WTC11 (cell line): ENCODE results near the gene MREG.

Source experiments
- TF ChIP-seq, protein P1 (sequence below): fragments of 200-600 bp; IDR thresholded peaks from 2 replicates; pipeline ENCODE4 v1.8.0; 2022; ENCODE audit warnings: antibody characterized with exemption
- TF ChIP-seq, protein P2 (sequence below): sonication (generic); formaldehyde crosslinking; IDR thresholded peaks from 2 replicates; pipeline ENCODE4 v1.8.1; 2023; ENCODE audit warnings: mild to moderate bottlenecking, missing genetic modification reagents, borderline replicate concordance

DNA sequence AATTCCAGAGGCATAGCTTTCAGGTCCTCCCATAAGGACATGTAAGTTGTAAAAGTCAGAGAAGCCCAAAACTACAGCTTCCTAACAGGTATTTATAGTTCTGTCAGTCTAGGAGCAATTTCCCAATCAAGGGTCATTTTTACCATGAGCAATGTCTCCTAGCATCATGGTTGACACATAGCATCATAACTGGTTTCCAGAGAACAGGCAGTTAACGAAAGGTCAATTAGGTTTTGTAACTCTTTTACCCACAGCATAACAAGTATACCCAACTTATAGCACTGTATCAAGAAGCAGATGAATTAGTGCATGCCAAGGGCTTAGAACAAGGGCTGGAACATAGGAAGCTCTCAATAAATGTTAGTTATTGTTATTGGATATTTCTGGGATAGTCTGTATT is 110.1 kb downstream of the MREG start:
- TF ChIP-seq, protein P1, sequence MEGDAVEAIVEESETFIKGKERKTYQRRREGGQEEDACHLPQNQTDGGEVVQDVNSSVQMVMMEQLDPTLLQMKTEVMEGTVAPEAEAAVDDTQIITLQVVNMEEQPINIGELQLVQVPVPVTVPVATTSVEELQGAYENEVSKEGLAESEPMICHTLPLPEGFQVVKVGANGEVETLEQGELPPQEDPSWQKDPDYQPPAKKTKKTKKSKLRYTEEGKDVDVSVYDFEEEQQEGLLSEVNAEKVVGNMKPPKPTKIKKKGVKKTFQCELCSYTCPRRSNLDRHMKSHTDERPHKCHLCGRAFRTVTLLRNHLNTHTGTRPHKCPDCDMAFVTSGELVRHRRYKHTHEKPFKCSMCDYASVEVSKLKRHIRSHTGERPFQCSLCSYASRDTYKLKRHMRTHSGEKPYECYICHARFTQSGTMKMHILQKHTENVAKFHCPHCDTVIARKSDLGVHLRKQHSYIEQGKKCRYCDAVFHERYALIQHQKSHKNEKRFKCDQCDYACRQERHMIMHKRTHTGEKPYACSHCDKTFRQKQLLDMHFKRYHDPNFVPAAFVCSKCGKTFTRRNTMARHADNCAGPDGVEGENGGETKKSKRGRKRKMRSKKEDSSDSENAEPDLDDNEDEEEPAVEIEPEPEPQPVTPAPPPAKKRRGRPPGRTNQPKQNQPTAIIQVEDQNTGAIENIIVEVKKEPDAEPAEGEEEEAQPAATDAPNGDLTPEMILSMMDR: no peak
- TF ChIP-seq, protein P2, sequence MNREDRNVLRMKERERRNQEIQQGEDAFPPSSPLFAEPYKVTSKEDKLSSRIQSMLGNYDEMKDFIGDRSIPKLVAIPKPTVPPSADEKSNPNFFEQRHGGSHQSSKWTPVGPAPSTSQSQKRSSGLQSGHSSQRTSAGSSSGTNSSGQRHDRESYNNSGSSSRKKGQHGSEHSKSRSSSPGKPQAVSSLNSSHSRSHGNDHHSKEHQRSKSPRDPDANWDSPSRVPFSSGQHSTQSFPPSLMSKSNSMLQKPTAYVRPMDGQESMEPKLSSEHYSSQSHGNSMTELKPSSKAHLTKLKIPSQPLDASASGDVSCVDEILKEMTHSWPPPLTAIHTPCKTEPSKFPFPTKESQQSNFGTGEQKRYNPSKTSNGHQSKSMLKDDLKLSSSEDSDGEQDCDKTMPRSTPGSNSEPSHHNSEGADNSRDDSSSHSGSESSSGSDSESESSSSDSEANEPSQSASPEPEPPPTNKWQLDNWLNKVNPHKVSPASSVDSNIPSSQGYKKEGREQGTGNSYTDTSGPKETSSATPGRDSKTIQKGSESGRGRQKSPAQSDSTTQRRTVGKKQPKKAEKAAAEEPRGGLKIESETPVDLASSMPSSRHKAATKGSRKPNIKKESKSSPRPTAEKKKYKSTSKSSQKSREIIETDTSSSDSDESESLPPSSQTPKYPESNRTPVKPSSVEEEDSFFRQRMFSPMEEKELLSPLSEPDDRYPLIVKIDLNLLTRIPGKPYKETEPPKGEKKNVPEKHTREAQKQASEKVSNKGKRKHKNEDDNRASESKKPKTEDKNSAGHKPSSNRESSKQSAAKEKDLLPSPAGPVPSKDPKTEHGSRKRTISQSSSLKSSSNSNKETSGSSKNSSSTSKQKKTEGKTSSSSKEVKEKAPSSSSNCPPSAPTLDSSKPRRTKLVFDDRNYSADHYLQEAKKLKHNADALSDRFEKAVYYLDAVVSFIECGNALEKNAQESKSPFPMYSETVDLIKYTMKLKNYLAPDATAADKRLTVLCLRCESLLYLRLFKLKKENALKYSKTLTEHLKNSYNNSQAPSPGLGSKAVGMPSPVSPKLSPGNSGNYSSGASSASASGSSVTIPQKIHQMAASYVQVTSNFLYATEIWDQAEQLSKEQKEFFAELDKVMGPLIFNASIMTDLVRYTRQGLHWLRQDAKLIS (CRISPR knock-in tag): no peak
